ENCODE measurements around the gene HAP1. TPM values are rescaled to one million over a fixed set of nuclear protein-coding genes. Genes with fewer than 3 reads are reported as not detected.

HAP1 gene
- total RNA-seq, 4 donors from 2014 or later: 0.75 to 1.8 (median 1.1) TPM

GRCh38 chr17:41767324-41768042 is 33.0 kb upstream of the HAP1 start:
- TF ChIP-seq, protein P1, sequence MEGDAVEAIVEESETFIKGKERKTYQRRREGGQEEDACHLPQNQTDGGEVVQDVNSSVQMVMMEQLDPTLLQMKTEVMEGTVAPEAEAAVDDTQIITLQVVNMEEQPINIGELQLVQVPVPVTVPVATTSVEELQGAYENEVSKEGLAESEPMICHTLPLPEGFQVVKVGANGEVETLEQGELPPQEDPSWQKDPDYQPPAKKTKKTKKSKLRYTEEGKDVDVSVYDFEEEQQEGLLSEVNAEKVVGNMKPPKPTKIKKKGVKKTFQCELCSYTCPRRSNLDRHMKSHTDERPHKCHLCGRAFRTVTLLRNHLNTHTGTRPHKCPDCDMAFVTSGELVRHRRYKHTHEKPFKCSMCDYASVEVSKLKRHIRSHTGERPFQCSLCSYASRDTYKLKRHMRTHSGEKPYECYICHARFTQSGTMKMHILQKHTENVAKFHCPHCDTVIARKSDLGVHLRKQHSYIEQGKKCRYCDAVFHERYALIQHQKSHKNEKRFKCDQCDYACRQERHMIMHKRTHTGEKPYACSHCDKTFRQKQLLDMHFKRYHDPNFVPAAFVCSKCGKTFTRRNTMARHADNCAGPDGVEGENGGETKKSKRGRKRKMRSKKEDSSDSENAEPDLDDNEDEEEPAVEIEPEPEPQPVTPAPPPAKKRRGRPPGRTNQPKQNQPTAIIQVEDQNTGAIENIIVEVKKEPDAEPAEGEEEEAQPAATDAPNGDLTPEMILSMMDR (IDR thresholded peaks at IDR 0.05): no peak
- 90 to 91% methylated on average over 16 to 18 of the region's 18 CpGs for WGBS, 2 donors
- no peak overlapping the region for H3K4me3 ChIP-seq (ENCODE audit: low read depth, poor library complexity, severe bottlenecking)

DNA sequence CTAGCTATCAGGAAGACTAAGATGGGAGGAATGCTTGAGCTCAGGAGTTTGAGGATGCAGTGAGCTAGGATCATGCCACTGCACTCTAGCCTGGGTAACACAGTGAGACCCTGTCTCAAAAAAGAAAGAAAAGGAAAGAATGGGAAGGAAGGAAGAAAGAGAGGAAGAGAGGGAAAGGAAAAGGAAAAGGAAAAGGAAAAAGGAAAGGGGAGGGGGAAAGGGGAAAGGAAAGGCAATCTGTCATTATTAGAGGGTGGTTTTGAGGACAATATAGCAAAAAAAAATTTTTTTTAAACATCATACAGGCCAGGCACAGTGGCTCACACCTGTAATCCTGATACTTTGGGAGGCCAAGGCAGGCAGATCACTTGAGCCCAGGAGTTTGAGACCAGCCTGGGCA is 31.7 kb upstream of the HAP1 start:
- TF ChIP-seq, protein P1 (IDR thresholded peaks at IDR 0.05): no peak
- H3K4me3 ChIP-seq (ENCODE audit: low read depth, poor library complexity, severe bottlenecking): no peak overlapping the region
- intact Hi-C loops (cut with DNase I; ENCODE audit: low total_unique reads): no loop called here
- no peak for DNase-seq (ENCODE audit: low spot score in 2 of 2)

More at GRCh38 chr17:41767324-41768042, 33.0 kb upstream of the HAP1 start:
- intact Hi-C loops (cut with DNase I; ENCODE audit: low total_unique reads): no loop called here
- DNase-seq (ENCODE audit: low spot score in 2 of 2): no peak

DNA sequence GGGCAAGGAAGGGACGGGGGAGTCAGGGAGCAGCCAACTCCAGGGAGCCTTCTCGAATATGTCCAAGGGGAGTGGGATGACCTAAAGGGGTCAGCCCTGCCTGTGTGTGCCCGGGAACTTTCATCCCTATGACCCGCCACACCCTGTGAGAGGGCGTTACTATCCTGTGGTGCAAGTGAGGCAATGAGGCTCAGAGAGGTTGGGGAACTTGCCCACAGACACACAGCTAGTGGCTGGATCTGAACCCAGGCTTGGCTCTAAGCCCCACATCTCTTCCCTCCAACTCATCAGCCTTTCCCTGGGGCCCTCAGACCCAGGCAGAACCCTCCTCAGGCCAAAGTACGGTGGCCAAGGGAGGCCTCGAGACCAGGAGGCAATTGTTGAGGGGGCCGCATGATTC is 28.9 kb upstream of the HAP1 start:
- H3K4me3 ChIP-seq (ENCODE audit: low read depth, poor library complexity, severe bottlenecking): no peak overlapping the region
- DNase-seq (ENCODE audit: low spot score in 2 of 2): no peak
- TF ChIP-seq, protein P1 (IDR thresholded peaks at IDR 0.05): no peak
- WGBS, 2 donors: 94 to 97% methylated on average over 8 of the region's 8 CpGs
- intact Hi-C loops (cut with DNase I; ENCODE audit: low total_unique reads): no loop called here

DNA sequence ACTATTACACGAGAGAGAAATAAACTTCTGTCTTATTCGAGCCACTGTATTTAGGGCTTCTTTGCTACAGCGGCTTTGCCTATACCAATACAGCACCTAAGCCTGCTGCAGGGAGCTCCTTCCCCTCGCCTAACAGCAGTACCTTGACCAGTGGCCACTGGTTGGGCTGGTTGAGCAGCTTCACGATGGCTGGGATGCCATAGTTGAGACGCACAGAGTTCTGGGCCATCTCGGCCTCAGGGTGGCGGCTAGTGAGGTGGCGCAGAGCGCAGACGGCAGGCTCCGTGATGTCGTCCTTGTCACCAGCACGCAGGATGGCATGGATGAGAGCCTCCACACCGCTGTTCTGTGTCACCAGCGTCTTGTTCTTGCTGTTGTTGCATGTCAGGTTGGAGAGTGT is 28.4 kb upstream of the HAP1 start:
- H3K4me3 ChIP-seq (ENCODE audit: low read depth, poor library complexity, severe bottlenecking): no peak overlapping the region
- no peak for TF ChIP-seq POLR2A (IDR thresholded peaks at IDR 0.05)
- TF ChIP-seq, protein P1 (IDR thresholded peaks at IDR 0.05): no peak
- WGBS, 2 donors: 89 to 97% methylated on average over 15 to 16 of the region's 16 CpGs
- DNase-seq (ENCODE audit: low spot score in 2 of 2): no peak
- intact Hi-C loops (cut with DNase I; ENCODE audit: low total_unique reads): no loop called here

- WGBS, 2 donors: 76 to 92% methylated on average over 6 of the region's 6 CpGs
- TF ChIP-seq, protein P1 (IDR thresholded peaks at IDR 0.05): no peak
- TF ChIP-seq POLR2A (IDR thresholded peaks at IDR 0.05): no peak
- DNase-seq (ENCODE audit: low spot score in 2 of 2): no peak
- intact Hi-C loops (cut with DNase I; ENCODE audit: low total_unique reads): no loop called here
- no peak overlapping the region for H3K4me3 ChIP-seq (ENCODE audit: low read depth, poor library complexity, severe bottlenecking)
Observed at GRCh38 chr17:41762391-41762790, 27.9 kb upstream of the HAP1 start.

- TF ChIP-seq, protein P1 (IDR thresholded peaks at IDR 0.05): no peak
- TF ChIP-seq POLR2A (IDR thresholded peaks at IDR 0.05): no peak
- 88% methylated on average over 6 of the region's 6 CpGs for WGBS, 2 donors
- DNase-seq (ENCODE audit: low spot score in 2 of 2): no peak
- no peak overlapping the region for H3K4me3 ChIP-seq (ENCODE audit: low read depth, poor library complexity, severe bottlenecking)
- intact Hi-C loops (cut with DNase I; ENCODE audit: low total_unique reads): no loop called here
Observed at GRCh38 chr17:41760878-41761277, 26.4 kb upstream of the HAP1 start.
